GM12874 (cell line): ENCODE measurements around the gene VWF.

Experiments used
- TF ChIP-seq, protein P1 (sequence below): IDR thresholded peaks from 2 replicates; pipeline ENCODE4 v1.5.1; 2011; ENCODE audit warnings: low read depth, mild to moderate bottlenecking, control low read depth, low read length, moderate library complexity; ENCODE audit not compliant: insufficient read depth

Gene VWF

DNA sequence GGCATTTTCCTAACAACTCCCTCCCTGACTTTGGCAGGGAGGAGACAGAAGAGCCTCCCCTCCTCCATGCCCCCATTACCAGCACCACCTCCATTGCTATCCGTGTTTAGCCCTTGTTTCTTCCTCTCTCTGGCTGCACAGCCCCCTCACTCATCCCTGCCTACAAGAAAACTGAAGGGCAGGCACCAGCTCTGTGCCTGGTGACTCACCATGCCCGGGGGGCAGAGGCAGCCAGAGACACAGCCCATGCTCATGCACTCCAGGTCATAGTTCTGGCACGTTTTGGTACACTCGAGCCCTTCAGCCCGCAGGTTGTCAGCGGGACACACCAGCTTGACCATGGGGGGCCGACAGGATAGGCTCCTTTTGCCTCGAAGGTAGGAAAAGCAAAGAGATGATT is 80.4 kb downstream of the VWF start:
- TF ChIP-seq, protein P1, sequence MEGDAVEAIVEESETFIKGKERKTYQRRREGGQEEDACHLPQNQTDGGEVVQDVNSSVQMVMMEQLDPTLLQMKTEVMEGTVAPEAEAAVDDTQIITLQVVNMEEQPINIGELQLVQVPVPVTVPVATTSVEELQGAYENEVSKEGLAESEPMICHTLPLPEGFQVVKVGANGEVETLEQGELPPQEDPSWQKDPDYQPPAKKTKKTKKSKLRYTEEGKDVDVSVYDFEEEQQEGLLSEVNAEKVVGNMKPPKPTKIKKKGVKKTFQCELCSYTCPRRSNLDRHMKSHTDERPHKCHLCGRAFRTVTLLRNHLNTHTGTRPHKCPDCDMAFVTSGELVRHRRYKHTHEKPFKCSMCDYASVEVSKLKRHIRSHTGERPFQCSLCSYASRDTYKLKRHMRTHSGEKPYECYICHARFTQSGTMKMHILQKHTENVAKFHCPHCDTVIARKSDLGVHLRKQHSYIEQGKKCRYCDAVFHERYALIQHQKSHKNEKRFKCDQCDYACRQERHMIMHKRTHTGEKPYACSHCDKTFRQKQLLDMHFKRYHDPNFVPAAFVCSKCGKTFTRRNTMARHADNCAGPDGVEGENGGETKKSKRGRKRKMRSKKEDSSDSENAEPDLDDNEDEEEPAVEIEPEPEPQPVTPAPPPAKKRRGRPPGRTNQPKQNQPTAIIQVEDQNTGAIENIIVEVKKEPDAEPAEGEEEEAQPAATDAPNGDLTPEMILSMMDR = no peak

DNA sequence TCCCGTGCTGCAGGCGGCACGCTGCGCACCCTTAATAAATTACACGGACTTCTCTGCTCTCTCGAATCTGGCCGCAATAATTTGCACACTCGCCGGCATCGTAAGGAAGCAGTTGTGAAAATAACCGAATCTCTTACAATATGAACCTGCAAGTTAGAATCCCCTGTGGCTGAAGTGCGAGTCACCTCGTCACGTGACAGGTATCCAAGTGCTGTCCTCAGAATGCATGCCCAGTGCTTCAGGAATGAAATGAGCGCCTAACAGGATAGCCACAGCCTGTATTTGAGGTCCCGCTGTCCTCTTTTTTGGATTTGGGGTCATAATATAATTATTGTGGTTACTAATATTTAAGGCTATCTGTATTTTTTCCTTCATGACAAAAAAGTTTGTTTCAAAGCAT is 82.0 kb downstream of the VWF start:
- TF ChIP-seq, protein P1 = no peak

- TF ChIP-seq, protein P1 = no peak
These were observed 82.6 kb downstream of the VWF start for GRCh38 chr12:6041891-6042290.

- TF ChIP-seq, protein P1 = no peak
These were observed 83.7 kb downstream of the VWF start for GRCh38 chr12:6040815-6041214.

DNA sequence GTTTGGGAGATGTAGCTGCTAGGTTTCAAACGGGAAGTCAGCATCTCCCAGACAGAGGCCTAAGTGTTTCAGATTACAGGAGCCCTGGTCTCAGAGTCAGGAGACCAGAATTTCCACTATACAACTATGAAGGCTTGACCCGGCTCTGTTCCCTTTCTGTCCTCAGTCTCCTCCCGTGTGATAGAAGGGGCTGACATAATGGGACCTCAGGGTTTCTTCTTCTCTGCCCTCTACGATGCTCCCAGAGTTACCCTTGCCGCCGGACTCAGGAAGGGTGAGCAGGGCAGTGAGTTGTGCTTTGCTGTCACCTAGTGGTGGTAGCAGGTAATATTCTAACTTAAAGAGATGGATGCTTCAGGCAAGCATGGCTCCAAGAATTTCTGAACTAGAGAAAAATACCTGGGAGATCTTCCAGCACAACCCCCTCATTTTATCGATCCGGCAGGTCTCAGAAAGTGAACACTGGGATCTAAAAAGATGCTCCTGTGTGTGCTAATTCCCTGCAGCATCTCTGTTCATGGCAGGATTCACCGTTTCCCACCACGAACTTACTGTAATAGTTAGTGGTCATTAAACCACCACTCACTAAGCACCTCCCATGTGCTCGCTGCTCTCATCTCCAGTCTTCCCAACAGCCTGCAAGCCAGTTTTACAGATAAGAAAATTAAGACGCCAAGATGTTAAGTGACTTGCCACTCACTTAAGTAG is 84.4 kb downstream of the VWF start:
- TF ChIP-seq, protein P1 = peak; percentile 86

- TF ChIP-seq, protein P1 = peak; percentile 88
These were observed 86.3 kb downstream of the VWF start for GRCh38 chr12:6038160-6038559.

DNA sequence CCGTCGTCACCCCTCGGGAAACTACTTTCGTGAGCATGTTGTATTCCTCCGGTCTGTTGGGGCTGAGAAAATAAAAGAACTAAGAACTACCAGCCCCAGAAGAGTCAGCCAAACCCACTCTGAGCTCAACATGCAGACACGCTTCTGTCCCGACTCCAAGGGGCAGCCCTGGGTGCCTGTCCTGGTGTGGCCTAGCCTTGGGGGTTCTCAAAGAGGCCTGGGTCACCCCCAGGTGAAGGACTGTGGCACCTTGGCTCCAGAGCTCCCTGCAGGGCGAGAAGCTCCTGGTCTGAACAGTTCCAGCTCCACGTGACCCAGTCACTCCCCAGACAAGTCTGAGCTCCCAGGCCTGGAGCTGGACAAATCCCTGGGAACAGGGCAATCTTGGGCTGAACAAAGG is 87.0 kb downstream of the VWF start:
- TF ChIP-seq, protein P1 = no peak
